ENCODE measurements around the gene IGFL4.

Gene IGFL4

GRCh38 chr19:46021531-46022041, 19.2 kb downstream of the IGFL4 start:
- no peak for DNase-seq (ENCODE audit: low read depth in 2 of 2, low spot score in 1 of 2)

GRCh38 chr19:46020819-46021125, 20.0 kb downstream of the IGFL4 start:
- DNase-seq (ENCODE audit: low read depth in 2 of 2, low spot score in 1 of 2) = no peak

GRCh38 chr19:46019270-46019669, 21.5 kb downstream of the IGFL4 start:
- no peak for DNase-seq (ENCODE audit: low read depth in 2 of 2, low spot score in 1 of 2)

GRCh38 chr19:46018729-46019251, 22.0 kb downstream of the IGFL4 start:
- no peak for DNase-seq (ENCODE audit: low read depth in 2 of 2, low spot score in 1 of 2)

GRCh38 chr19:46017874-46018675, 22.7 kb downstream of the IGFL4 start:
- no peak for DNase-seq (ENCODE audit: low read depth in 2 of 2, low spot score in 1 of 2)

GRCh38 chr19:46017095-46017429, 23.7 kb downstream of the IGFL4 start:
- no peak for DNase-seq (ENCODE audit: low read depth in 2 of 2, low spot score in 1 of 2)

GRCh38 chr19:46016426-46017094, 24.2 kb downstream of the IGFL4 start:
- DNase-seq (ENCODE audit: low read depth in 2 of 2, low spot score in 1 of 2) = peak; percentile 57 to 74

GRCh38 chr19:46015687-46016425, 24.9 kb downstream of the IGFL4 start:
- no peak for DNase-seq (ENCODE audit: low read depth in 2 of 2, low spot score in 1 of 2)

- peak in 1 of 2 donors; percentile 37 for DNase-seq (ENCODE audit: low read depth in 2 of 2, low spot score in 1 of 2)
Measured at GRCh38 chr19:46014941-46015686, 25.7 kb downstream of the IGFL4 start.

- DNase-seq (ENCODE audit: low read depth in 2 of 2, low spot score in 1 of 2) = no peak
Measured at GRCh38 chr19:46014534-46014933, 26.3 kb downstream of the IGFL4 start.

GRCh38 chr19:46009530-46010510, 31.0 kb downstream of the IGFL4 start:
- DNase-seq (ENCODE audit: low read depth in 2 of 2, low spot score in 1 of 2) = peak; percentile 37 to 48

- DNase-seq (ENCODE audit: low read depth in 2 of 2, low spot score in 1 of 2) = no peak
Measured at GRCh38 chr19:46006411-46006810, 34.4 kb downstream of the IGFL4 start.

GRCh38 chr19:46002678-46003275, 38.0 kb downstream of the IGFL4 start:
- DNase-seq (ENCODE audit: low read depth in 2 of 2, low spot score in 1 of 2) = no peak

- DNase-seq (ENCODE audit: low read depth in 2 of 2, low spot score in 1 of 2) = peak; percentile 37 to 57
Measured at GRCh38 chr19:46000491-46001246, 40.1 kb downstream of the IGFL4 start.

- DNase-seq (ENCODE audit: low read depth in 2 of 2, low spot score in 1 of 2) = no peak
Measured at GRCh38 chr19:45999653-46000121, 41.1 kb downstream of the IGFL4 start.

- DNase-seq (ENCODE audit: low read depth in 2 of 2, low spot score in 1 of 2) = no peak
Measured at GRCh38 chr19:45998834-45999233, 42.0 kb downstream of the IGFL4 start.

GRCh38 chr19:45996933-45997332, 43.9 kb downstream of the IGFL4 start:
- DNase-seq (ENCODE audit: low read depth in 2 of 2, low spot score in 1 of 2) = no peak

- no peak for DNase-seq (ENCODE audit: low read depth in 2 of 2, low spot score in 1 of 2)
Measured at GRCh38 chr19:45995715-45996385, 45.0 kb downstream of the IGFL4 start.

Measured in stimulated activated CD8-positive, alpha-beta memory T cell treated with anti-CD3 and anti-CD28 coated beads, Interleukin-4, amount 100 ng/mL, for 1 hour (primary cell).